B cell (primary cell): ENCODE results near the gene MPHOSPH6. TPM values are rescaled to one million over a fixed set of nuclear protein-coding genes. Genes with fewer than 3 reads are reported as not detected.

Experiments
- ATAC-seq: fragments of 200-7000 bp; cut with Tn5 transposase; one replicate; pipeline ENCODE4 v1.10.0; 2021; ENCODE audit warnings: low read depth, mild to moderate bottlenecking, moderate number of reproducible peaks, moderate library complexity
- CTCF ChIA-PET: fragments of 350-600 bp; sonication (Branson Sonifier 250); formaldehyde crosslinking; loops from one replicate; lab custom pipeline; 2021; ENCODE audit warnings: antibody characterized with exemption, inconsistent platforms; lab: Charles Lee
- POLR2A ChIA-PET: fragments of 350-600 bp; sonication (Branson Sonifier 250); formaldehyde crosslinking; loops from one replicate; lab custom pipeline; 2021; ENCODE audit warnings: antibody characterized with exemption; lab: Charles Lee
- DNase-seq: peaks from one replicate; pipeline ENCODE4 v3.0.0; 2013
- H2AFZ ChIP-seq: 2 replicates; pipeline ENCODE4 v1.6.1; 2012; ENCODE audit warnings: mild to moderate bottlenecking, low read depth, low read length; ENCODE audit not compliant: insufficient read depth, poor library complexity, severe bottlenecking
- H3K27ac ChIP-seq, 2 donors: 1 replicate in 1 of 2; 2 replicates in 1 of 2; pipeline ENCODE4 v1.5.1; 2012 to 2013; ENCODE audit warnings: low read length in 2 of 2, mild to moderate bottlenecking in 2 of 2, moderate library complexity in 1 of 2
- H3K27me3 ChIP-seq, 4 experiments: fragments of 200-600 bp in 1 of 4; sonication (generic) in 1 of 4; replicated peaks in 1 of 4; 1 replicate in 2 of 4; 2 replicates in 2 of 4; pipeline versions ENCODE4 v1.6.1 to v1.7.0; 2013 to 2016; ENCODE audit warnings: low read length in 3 of 4, mild to moderate bottlenecking in 2 of 4, mixed read lengths in 1 of 4, moderate library complexity in 1 of 4; ENCODE audit not compliant: insufficient read depth in 4 of 4, control insufficient read depth in 3 of 4; ENCODE audit errors: control extremely low read depth in 1 of 4
- H3K36me3 ChIP-seq, 2 experiments: replicated peaks in 1 of 2; 1 replicate in 1 of 2; 2 replicates in 1 of 2; pipeline versions ENCODE4 v1.6.1 to v1.7.1; 2013; ENCODE audit warnings: low read length in 1 of 2; ENCODE audit not compliant: insufficient read depth in 2 of 2, control insufficient read depth in 1 of 2; ENCODE audit errors: control extremely low read depth in 1 of 2, extremely low read depth in 1 of 2
- H3K4me1 ChIP-seq, 2 donors: fragments of 200-600 bp in 1 of 2; sonication (generic) in 1 of 2; 1 replicate in 1 of 2; 2 replicates in 1 of 2; pipeline versions ENCODE4 v1.5.1 to v1.6.1; 2013 to 2017; ENCODE audit warnings: low read length in 2 of 2; ENCODE audit not compliant: control insufficient read depth in 2 of 2, insufficient read depth in 2 of 2
- H3K4me2 ChIP-seq: replicated peaks from 2 replicates; pipeline ENCODE3; 2012; ENCODE audit warnings: mild to moderate bottlenecking, low read depth, low read length; ENCODE audit not compliant: poor library complexity, severe bottlenecking
- H3K4me3 ChIP-seq, 5 experiments: fragments of 200-600 bp in 1 of 5; sonication (generic) in 1 of 5; 1 replicate in 3 of 5; 2 replicates in 2 of 5; pipeline versions ENCODE4 v1.5.1 to v1.7.0; 2011 to 2016; ENCODE audit warnings: low read length in 4 of 5, mild to moderate bottlenecking in 4 of 5, low read depth in 2 of 5, control low read depth in 1 of 5, moderate library complexity in 1 of 5; ENCODE audit not compliant: insufficient read depth in 1 of 5; ENCODE audit errors: control extremely low read depth in 1 of 5, extremely low read depth in 1 of 5
- H3K79me2 ChIP-seq: fragments of 200-600 bp; sonication (generic); one replicate; pipeline ENCODE4 v1.6.0; 2016; ENCODE audit warnings: low read length; ENCODE audit not compliant: control insufficient read depth, insufficient read depth
- H3K9ac ChIP-seq: fragments of 200-600 bp; sonication (generic); 2 replicates; pipeline ENCODE4 v1.6.1; 2017; ENCODE audit warnings: mild to moderate bottlenecking, low read length, moderate library complexity
- H3K9me3 ChIP-seq, 3 donors: one replicate each; pipeline versions ENCODE4 v1.6.1 to v1.7.1; 2013; ENCODE audit warnings: low read length in 2 of 3; ENCODE audit not compliant: control insufficient read depth in 2 of 3, insufficient read depth in 1 of 3; ENCODE audit errors: control extremely low read depth in 1 of 3
- H4K20me1 ChIP-seq: 2 replicates; pipeline ENCODE4 v1.6.0; 2012; ENCODE audit warnings: mild to moderate bottlenecking, low read length; ENCODE audit not compliant: insufficient read depth, control insufficient read depth, poor library complexity, severe bottlenecking
- H3K27ac Mint-ChIP-seq: one replicate; pipeline ENCODE4 v1.8.0; 2021; ENCODE audit warnings: mixed read lengths
- H3K27me3 Mint-ChIP-seq: one replicate; pipeline ENCODE4 v1.8.0; 2021; ENCODE audit warnings: mixed read lengths
- H3K4me1 Mint-ChIP-seq: one replicate; pipeline ENCODE4 v1.8.0; 2021; ENCODE audit warnings: mixed read lengths
- H3K4me3 Mint-ChIP-seq: one replicate; pipeline ENCODE4 v1.8.0; 2021; ENCODE audit warnings: mixed read lengths
- H3K9me3 Mint-ChIP-seq: one replicate; pipeline ENCODE4 v1.8.0; 2022; ENCODE audit warnings: mixed read lengths; ENCODE audit not compliant: insufficient read depth
- CTCF ChIP-seq: fragments of 200-600 bp; IDR thresholded peaks from one replicate; pipeline ENCODE4 v1.8.0; 2022; ENCODE audit warnings: antibody characterized with exemption, mild to moderate bottlenecking
- EZH2 ChIP-seq: IDR thresholded peaks from 2 replicates; pipeline ENCODE4 v1.6.1; 2012; ENCODE audit warnings: borderline replicate concordance, low read depth, mild to moderate bottlenecking, moderate library complexity, low read length; ENCODE audit not compliant: insufficient read depth, poor library complexity, severe bottlenecking
- WGBS: methylation state at CpG from one replicate; pipeline ENCODE4 v1.1.5; 2013; ENCODE audit warnings: missing lambda C conversion rate; ENCODE audit not compliant: insufficient coverage; 5-methylcytosine and 5-hydroxymethylcytosine counted together
- intact Hi-C: fragments of 100-400 bp; cut with micrococcal nuclease; formaldehyde crosslinking; loops from one replicate; pipeline ENCODE4 v1.10.0; 2022
- polyA plus RNA-seq: library from polyadenylated mRNA; depleted of rRNA; stranded (reverse); fragments of >200 nt; gene quantifications from 2 replicates; pipeline ENCODE4 v1.2.3, GENCODE V29; 2012
- total RNA-seq, 2 donors: library from RNA; stranded (reverse); fragments of 120-200 nt in 1 of 2; gene quantifications; 1 replicate in 1 of 2; 2 replicates in 1 of 2; pipeline versions ENCODE4 v1.2.3 to v1.2.4, GENCODE V29; 2013 to 2022

The MPHOSPH6 gene
- total and polyA plus RNA-seq, 2 donors (not counting 1 experiment from before 2014, with no cell fraction given): 4.6 to 20.4 TPM

GRCh38 chr16:82116535-82116934 lies 53.5 kb downstream of the MPHOSPH6 start:
- Histone ChIP-seq H3K9me3 (peaks cover 0 to 4% (median 0%) of the 10 kb centered on the region in 3 donors), H3K27me3 (peaks cover 0 to 3% (median 0%) of the 10 kb centered on the region in 4 experiments), H3K36me3 (no peaks in the 10 kb centered on the region), H2AFZ (no peak overlapping the region), H3K9ac (no peak overlapping the region), H3K27ac (no peak overlapping the region), H3K79me2 (no peaks in the 10 kb centered on the region), H3K4me1 (no peaks in the 10 kb centered on the region), H4K20me1 (no peaks in the 10 kb centered on the region), H3K4me2 (no peak overlapping the region), H3K4me3 (no peak overlapping the region)
- intact Hi-C loops: no loop called here
- no peak for DNase-seq
- Mint-ChIP-seq H3K27ac (no peak overlapping the region), H3K4me1 (no peaks in the 10 kb centered on the region), H3K4me3 (no peak overlapping the region), H3K27me3 (peaks cover 9% of the 10 kb centered on the region), H3K9me3 (no peaks in the 10 kb centered on the region)
- no CpG with 5 or more reads among the region's 1 CpG for WGBS
- CTCF ChIA-PET: no interaction called here
- ATAC-seq: no peak
- POLR2A ChIA-PET: no interaction called here
- no peak for TF ChIP-seq EZH2
- no peak for TF ChIP-seq CTCF

- WGBS: 75% methylated on average over 2 of the region's 3 CpGs
- H2AFZ ChIP-seq: no peak overlapping the region
- H3K4me1 ChIP-seq: no peaks in the 10 kb centered on the region
- ATAC-seq: no peak
- H3K4me2 ChIP-seq: no peak overlapping the region
- intact Hi-C loops: no loop called here
- no peak overlapping the region for H3K27ac Mint-ChIP-seq
- H4K20me1 ChIP-seq: no peaks in the 10 kb centered on the region
- no peaks in the 10 kb centered on the region for H3K4me1 Mint-ChIP-seq
- H3K4me3 Mint-ChIP-seq: no peak overlapping the region
- H3K27ac ChIP-seq: no peak overlapping the region
- H3K4me3 ChIP-seq: no peak overlapping the region
- no peaks in the 10 kb centered on the region for H3K9me3 Mint-ChIP-seq
- peaks cover 0 to 4% (median 0%) of the 10 kb centered on the region in 3 donors for H3K9me3 ChIP-seq
- H3K9ac ChIP-seq: no peak overlapping the region
- CTCF ChIA-PET: no interaction called here
- H3K79me2 ChIP-seq: no peaks in the 10 kb centered on the region
- H3K27me3 Mint-ChIP-seq: peaks cover 9% of the 10 kb centered on the region
- peaks cover 0 to 3% (median 1%) of the 10 kb centered on the region in 4 experiments for H3K27me3 ChIP-seq
- no peak for DNase-seq
- H3K36me3 ChIP-seq: no peaks in the 10 kb centered on the region
- POLR2A ChIA-PET: no interaction called here
- TF ChIP-seq CTCF (no peak), EZH2 (no peak)
Measured at GRCh38 chr16:82113741-82114140, 56.3 kb downstream of the MPHOSPH6 start.
